ENCODE measurements around the gene FBXW8. TPM values are rescaled to one million over a fixed set of nuclear protein-coding genes. Genes with fewer than 3 reads are reported as not detected.

FBXW8 gene
- total RNA-seq, 1 experiment from 2014 or later, result 20.6 TPM

GRCh38 chr12:117076410-117077372 is 165.9 kb downstream of the FBXW8 start:
- Histone ChIP-seq H3K27ac (no peak overlapping the region), H3K79me2 (ENCODE audit: low read depth) (no peaks in the 10 kb centered on the region), H4K20me1 (ENCODE audit: insufficient read depth) (no peaks in the 10 kb centered on the region), H3F3A (ENCODE audit: insufficient read depth, low read depth) (no peaks in the 10 kb centered on the region), H3K27me3 (ENCODE audit: insufficient read depth, low read depth) (peaks cover 42% of the 10 kb centered on the region), H3K4me2 (no peak overlapping the region), H2AFZ (no peak overlapping the region), H3K9me3 (ENCODE audit: insufficient read depth, low read depth) (no peaks in the 10 kb centered on the region), H3K4me1 (replicated peaks; ENCODE audit: insufficient read depth) (no peaks in the 10 kb centered on the region), H3K36me3 (ENCODE audit: low read depth) (no peaks in the 10 kb centered on the region), H3K4me3 (no peak overlapping the region), H3K9me2 (ENCODE audit: insufficient read depth) (no peaks in the 10 kb centered on the region)
- intact Hi-C loops (cut with micrococcal nuclease; ENCODE audit: unreplicated experiment), result no loop called here
- TF ChIP-seq, protein P1, sequence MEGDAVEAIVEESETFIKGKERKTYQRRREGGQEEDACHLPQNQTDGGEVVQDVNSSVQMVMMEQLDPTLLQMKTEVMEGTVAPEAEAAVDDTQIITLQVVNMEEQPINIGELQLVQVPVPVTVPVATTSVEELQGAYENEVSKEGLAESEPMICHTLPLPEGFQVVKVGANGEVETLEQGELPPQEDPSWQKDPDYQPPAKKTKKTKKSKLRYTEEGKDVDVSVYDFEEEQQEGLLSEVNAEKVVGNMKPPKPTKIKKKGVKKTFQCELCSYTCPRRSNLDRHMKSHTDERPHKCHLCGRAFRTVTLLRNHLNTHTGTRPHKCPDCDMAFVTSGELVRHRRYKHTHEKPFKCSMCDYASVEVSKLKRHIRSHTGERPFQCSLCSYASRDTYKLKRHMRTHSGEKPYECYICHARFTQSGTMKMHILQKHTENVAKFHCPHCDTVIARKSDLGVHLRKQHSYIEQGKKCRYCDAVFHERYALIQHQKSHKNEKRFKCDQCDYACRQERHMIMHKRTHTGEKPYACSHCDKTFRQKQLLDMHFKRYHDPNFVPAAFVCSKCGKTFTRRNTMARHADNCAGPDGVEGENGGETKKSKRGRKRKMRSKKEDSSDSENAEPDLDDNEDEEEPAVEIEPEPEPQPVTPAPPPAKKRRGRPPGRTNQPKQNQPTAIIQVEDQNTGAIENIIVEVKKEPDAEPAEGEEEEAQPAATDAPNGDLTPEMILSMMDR (conservative IDR thresholded peaks at IDR 0.05), result no peak
- no peak for TF ChIP-seq EZH2 (IDR thresholded peaks at IDR 0.05; ENCODE audit: low read depth)
- BruUV-seq (replicated peaks), result no TSS peak
- POLR2A ChIA-PET (ENCODE audit: unreplicated experiment), result interaction anchor here (0.5 kb wide), 1 partner anchor 29 kb away, joined by 3 read pairs; no protein-coding TSS in a partner anchor
- CTCF ChIA-PET, result no interaction called here
- DNase-seq, result no peak

DNA sequence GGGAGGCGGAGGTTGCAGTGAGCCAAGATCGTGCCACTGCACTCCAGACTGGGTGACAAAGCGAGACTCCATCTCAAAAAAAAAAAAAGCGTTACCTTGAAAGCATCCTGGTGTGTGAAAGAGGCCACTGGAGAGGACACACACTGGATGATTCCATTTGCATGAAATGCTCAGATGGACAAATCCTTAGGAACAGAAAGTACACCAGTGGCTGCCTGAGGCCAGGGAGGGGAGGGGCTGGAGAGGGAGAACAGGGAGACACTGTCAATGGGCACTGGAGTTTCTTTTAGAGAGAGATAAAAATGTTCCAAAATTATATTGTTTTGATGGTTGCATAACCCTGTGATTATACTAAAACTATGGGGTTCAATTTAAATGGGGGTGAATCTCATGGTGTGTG is 168.7 kb downstream of the FBXW8 start:
- ChIA-PET POLR2A (ENCODE audit: unreplicated experiment) (no interaction called here), CTCF (no interaction called here)
- Histone ChIP-seq H3K27me3 (ENCODE audit: insufficient read depth, low read depth) (peaks cover 43% of the 10 kb centered on the region), H3K4me1 (replicated peaks; ENCODE audit: insufficient read depth) (no peaks in the 10 kb centered on the region), H3F3A (ENCODE audit: insufficient read depth, low read depth) (no peaks in the 10 kb centered on the region), H3K4me2 (no peak overlapping the region), H4K20me1 (ENCODE audit: insufficient read depth) (no peaks in the 10 kb centered on the region), H3K9me3 (ENCODE audit: insufficient read depth, low read depth) (no peaks in the 10 kb centered on the region), H3K4me3 (no peak overlapping the region), H3K79me2 (ENCODE audit: low read depth) (no peaks in the 10 kb centered on the region), H3K27ac (no peak overlapping the region), H3K9me2 (ENCODE audit: insufficient read depth) (no peaks in the 10 kb centered on the region), H3K36me3 (ENCODE audit: low read depth) (no peaks in the 10 kb centered on the region), H2AFZ (no peak overlapping the region)
- no peak for TF ChIP-seq EZH2 (IDR thresholded peaks at IDR 0.05; ENCODE audit: low read depth)
- TF ChIP-seq, protein P1 (conservative IDR thresholded peaks at IDR 0.05), result no peak
- no peak for DNase-seq
- intact Hi-C loops (cut with micrococcal nuclease; ENCODE audit: unreplicated experiment), result no loop called here
- BruUV-seq (replicated peaks), result no TSS peak

- no peak for DNase-seq
- no peak overlapping the region for H3K27ac ChIP-seq
- TF ChIP-seq, protein P1 (conservative IDR thresholded peaks at IDR 0.05), result no peak
- no peak for TF ChIP-seq EZH2 (IDR thresholded peaks at IDR 0.05; ENCODE audit: low read depth)
- H3K79me2 ChIP-seq (ENCODE audit: low read depth), result no peaks in the 10 kb centered on the region
- H3F3A ChIP-seq (ENCODE audit: insufficient read depth, low read depth), result no peaks in the 10 kb centered on the region
- no peak overlapping the region for H3K4me3 ChIP-seq
- POLR2A ChIA-PET (ENCODE audit: unreplicated experiment), result no interaction called here
- intact Hi-C loops (cut with micrococcal nuclease; ENCODE audit: unreplicated experiment), result no loop called here
- no peaks in the 10 kb centered on the region for H3K9me3 ChIP-seq (ENCODE audit: insufficient read depth, low read depth)
- no peaks in the 10 kb centered on the region for H4K20me1 ChIP-seq (ENCODE audit: insufficient read depth)
- no peak overlapping the region for H2AFZ ChIP-seq
- CTCF ChIA-PET, result no interaction called here
- H3K36me3 ChIP-seq (ENCODE audit: low read depth), result no peaks in the 10 kb centered on the region
- no peak overlapping the region for H3K4me2 ChIP-seq
- no peaks in the 10 kb centered on the region for H3K4me1 ChIP-seq (replicated peaks; ENCODE audit: insufficient read depth)
- no peaks in the 10 kb centered on the region for H3K9me2 ChIP-seq (ENCODE audit: insufficient read depth)
- H3K27me3 ChIP-seq (ENCODE audit: insufficient read depth, low read depth), result peaks cover 44% of the 10 kb centered on the region
- no TSS peak for BruUV-seq (replicated peaks)
These were observed 170.0 kb downstream of the FBXW8 start for GRCh38 chr12:117080661-117081144.

Other genes with a start within 250 kb of the FBXW8 start
- 29.3 and 32.5 TPM in 2 replicates for gene SPRING1, start 172.9 kb upstream of the FBXW8 start, total RNA-seq (2021)
- 18.6 and 21.1 TPM in 2 replicates for gene RNFT2, start 172.6 kb upstream of the FBXW8 start, total RNA-seq (2021)
- gene HRK, start 29.5 kb upstream of the FBXW8 start, total RNA-seq (2021), result 0.55 and 1.4 TPM in 2 replicates
- gene TESC, start 188.5 kb downstream of the FBXW8 start, total RNA-seq (2021), result not detected in 2 replicates

Data from PC-9 (cell line).